ENCODE measurements around the gene CSTPP1.

CSTPP1 gene

DNA sequence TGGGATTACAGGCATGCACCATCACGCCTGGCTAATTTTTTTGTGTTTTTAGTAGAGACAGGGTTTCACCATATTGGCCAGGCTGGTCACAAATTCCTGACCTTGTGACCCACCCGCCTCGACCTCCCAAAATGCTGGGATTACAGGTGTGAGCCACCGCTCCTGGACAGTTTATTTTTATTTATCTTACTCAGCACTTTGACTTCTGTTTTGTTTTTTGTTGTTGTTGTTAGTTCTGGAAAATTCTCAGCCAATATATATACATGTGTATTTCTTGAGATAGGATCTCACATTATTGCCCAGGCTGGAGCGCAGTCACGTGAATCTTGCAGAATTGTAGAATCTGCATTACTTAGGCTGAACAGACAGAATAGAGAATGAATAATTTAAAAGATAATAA lies 107.6 kb downstream of the CSTPP1 start:
- no peak for FAIRE-seq

DNA sequence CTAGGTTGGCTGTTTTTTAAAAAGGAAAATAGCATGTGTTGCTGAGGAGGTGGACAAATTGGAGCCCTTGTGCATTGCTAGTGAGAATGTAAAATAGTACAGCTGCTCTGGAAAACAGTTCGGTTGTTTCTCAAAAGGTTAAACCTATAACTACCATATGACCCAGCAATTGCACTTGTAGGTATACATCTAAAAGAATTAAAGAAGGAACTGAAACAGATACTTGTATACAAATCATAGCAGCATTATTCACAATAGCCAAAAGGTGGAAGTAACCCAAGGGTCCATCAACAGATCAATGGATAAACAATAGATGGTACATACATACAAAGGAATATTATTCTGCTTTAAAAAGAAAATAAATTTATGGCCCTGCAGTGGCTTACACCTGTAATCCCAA lies 111.4 kb downstream of the CSTPP1 start:
- DNase-seq (ENCODE audit: insufficient read length, low spot score) (no peak), FAIRE-seq (no peak)
- no peak for TF ChIP-seq POLR2A (IDR thresholded peaks at IDR 0.05; ENCODE audit: low read depth, low read length)

More for the DNA sequence above, 107.6 kb downstream of the CSTPP1 start:
- no peak for TF ChIP-seq POLR2A (IDR thresholded peaks at IDR 0.05; ENCODE audit: low read depth, low read length)
- DNase-seq (ENCODE audit: insufficient read length, low spot score): no peak

DNA sequence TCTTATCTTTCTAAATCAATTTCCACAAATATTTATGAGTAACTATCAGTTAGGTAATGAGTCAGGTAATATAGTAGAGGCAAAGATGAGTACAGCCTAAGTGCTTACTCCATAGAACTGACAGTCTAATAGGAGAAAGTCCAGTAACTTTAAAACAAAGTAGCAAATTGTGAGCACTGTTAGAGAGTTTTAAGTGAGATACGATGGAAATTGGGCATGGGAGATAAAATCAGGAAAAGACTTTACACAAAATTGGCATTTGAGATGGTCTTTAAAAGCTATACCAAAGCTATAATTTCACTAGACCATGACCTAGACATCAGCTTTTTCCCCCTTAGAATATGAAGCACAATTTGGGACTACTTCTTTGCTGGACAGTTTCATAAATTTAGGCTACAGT lies 113.7 kb downstream of the CSTPP1 start:
- FAIRE-seq (no peak), DNase-seq (ENCODE audit: insufficient read length, low spot score) (no peak)
- TF ChIP-seq POLR2A (IDR thresholded peaks at IDR 0.05; ENCODE audit: low read depth, low read length): no peak

DNA sequence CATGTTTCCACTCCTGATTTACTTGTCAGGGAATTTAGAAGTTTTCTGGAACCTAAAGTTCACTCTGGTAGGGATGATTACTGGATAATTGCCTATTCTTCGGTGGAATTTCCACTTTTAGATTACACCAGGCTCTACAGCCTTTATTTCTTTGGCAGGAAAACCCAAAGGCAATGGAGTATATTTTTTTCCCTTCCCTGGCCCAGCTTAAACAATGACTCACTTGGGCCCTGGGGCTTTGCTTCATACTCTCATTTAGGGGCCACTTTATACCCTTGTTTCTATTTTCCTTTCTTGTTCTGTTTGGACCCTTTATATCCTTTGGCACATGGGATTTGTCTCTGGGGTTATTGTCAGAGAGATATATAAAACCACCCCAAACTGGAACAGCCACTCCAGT lies 114.7 kb downstream of the CSTPP1 start:
- no peak for FAIRE-seq
- TF ChIP-seq POLR2A (IDR thresholded peaks at IDR 0.05; ENCODE audit: low read depth, low read length): no peak
- no peak for DNase-seq (ENCODE audit: insufficient read length, low spot score)

DNA sequence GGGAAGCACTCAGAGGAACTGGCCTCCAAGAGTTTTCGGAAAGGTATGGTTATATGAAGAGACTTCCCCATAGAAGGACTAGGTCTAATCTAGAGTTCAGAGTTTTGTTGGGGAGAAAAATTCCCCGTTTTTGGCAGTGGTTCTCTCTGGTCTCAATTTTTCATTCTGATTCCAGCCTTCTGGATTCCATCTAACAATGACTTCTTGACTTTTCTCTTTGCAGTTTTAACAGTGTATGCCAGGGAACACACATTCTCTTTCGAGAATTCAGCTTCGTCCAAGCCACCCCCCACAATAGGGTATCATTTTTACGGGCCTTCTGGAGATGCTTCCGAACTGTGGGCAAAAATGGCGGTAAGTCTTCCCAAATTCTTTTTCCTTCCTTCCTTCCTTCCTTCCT lies 115.6 kb downstream of the CSTPP1 start:
- FAIRE-seq (no peak), DNase-seq (ENCODE audit: insufficient read length, low spot score) (no peak)
- no peak for TF ChIP-seq POLR2A (IDR thresholded peaks at IDR 0.05; ENCODE audit: low read depth, low read length)

DNA sequence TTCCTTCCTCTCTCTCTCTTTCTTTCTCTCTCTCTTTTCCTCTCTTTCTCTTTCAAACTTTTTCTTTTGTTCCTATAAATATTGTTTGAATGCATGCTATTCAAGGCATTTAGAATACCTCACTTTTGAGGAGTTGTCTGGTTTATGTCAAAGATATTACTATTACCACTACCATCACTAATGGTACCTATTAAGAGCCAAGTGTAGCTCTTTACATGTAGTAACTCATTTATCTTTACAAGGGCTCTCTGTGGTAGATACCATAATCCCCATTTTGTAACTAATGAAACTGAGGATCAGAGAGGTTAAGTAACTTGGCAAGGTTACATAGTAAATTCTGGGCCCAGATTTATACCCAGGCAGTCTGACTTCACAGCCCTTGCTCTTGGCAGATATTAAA lies 116.0 kb downstream of the CSTPP1 start:
- FAIRE-seq (no peak), DNase-seq (ENCODE audit: insufficient read length, low spot score) (no peak)
- no peak for TF ChIP-seq POLR2A (IDR thresholded peaks at IDR 0.05; ENCODE audit: low read depth, low read length)

DNA sequence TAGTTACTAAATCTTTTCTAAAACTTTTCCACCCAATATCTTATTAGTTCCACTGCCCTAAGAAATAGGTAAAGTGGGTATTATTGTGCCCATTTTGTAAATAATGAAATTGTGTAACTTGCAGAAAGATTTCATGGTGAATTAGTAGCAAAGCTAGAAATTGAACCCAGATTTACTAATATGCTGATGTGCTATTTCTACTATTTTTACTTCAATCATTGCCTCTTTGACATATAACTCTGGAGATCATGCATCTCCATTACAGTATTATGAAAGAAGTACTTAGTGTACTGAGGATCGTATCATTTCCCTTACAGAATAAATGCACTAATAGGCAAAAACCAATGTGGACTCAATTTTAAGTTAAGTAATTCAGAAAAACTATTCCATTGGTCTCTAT lies 119.0 kb downstream of the CSTPP1 start:
- FAIRE-seq (no peak), DNase-seq (ENCODE audit: insufficient read length, low spot score) (no peak)
- TF ChIP-seq POLR2A (IDR thresholded peaks at IDR 0.05; ENCODE audit: low read depth, low read length): no peak

DNA sequence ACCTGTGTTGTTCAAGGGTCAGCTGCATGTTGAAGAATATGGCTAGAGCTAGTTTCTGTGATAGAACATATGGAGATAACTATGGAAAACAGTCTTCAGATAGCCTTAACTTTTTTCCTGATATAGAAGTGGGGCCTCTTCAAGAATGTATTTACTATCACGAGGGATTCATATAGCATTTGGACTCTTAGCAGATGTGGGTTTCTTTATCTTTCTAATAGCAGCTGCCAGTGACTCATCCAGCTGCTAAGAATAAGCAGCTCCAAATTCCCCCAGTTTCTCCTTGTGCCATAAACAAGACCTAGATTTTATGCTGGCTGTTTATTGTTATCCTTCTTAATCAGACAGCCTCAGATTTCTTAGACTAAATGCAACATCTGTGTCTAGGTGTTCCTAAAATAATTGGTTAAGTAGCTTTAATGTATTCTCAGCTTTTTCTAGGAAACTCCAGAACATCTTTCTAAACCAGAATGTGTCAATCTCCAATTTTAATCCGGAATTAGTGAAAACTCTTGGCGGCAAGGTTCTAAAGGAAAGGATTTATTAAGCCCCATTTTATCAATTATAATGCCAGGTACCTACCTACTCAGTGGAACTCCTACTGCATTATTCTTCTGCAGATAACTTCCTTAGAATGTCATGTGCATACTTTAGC lies 119.8 kb downstream of the CSTPP1 start:
- FAIRE-seq: no peak

DNA sequence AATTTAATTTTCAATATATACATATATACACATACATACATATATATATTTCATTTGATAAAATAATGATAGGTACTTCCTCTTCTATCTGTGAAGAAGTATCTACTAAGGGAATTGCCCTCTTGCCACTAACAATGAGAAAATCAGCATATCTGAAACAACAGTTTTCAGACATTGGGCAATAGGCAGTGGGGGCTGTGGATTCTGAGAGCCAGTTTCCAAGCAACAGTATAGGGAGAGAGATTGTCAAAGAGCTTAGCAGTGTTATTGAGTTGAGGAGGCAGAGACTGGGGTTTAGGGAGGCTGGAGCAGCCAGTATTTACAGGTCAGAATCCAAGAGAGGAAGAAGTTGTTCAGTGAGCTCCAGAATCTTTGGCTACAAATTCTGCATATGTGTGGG lies 120.8 kb downstream of the CSTPP1 start:
- FAIRE-seq: no peak
- DNase-seq (ENCODE audit: insufficient read length, low spot score): no peak
- no peak for TF ChIP-seq POLR2A (IDR thresholded peaks at IDR 0.05; ENCODE audit: low read depth, low read length)

More for the DNA sequence above, 119.8 kb downstream of the CSTPP1 start:
- no peak for DNase-seq (ENCODE audit: insufficient read length, low spot score)
- no peak for TF ChIP-seq POLR2A (IDR thresholded peaks at IDR 0.05; ENCODE audit: low read depth, low read length)

DNA sequence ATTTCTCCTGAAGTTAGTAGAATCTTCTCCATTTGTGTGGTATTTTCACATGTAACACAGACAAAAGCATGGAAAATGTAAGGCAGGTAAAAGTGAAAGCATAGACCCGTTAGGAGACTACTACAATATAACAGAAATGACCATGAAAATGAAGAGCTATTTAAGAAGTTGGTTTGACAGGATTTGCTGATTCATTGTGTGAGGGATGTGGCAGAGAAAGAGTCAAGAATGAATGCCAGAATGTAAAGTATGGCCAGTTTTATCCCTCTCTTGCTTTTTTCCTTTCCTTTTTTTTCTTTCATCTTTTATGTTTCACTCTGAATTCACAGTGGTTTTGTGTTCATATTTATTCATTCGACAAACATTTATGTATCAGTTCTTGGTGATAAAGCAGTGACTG lies 124.2 kb downstream of the CSTPP1 start:
- DNase-seq (ENCODE audit: insufficient read length, low spot score) (no peak), FAIRE-seq (peak; percentile 77)
- no peak for TF ChIP-seq POLR2A (IDR thresholded peaks at IDR 0.05; ENCODE audit: low read depth, low read length)

DNA sequence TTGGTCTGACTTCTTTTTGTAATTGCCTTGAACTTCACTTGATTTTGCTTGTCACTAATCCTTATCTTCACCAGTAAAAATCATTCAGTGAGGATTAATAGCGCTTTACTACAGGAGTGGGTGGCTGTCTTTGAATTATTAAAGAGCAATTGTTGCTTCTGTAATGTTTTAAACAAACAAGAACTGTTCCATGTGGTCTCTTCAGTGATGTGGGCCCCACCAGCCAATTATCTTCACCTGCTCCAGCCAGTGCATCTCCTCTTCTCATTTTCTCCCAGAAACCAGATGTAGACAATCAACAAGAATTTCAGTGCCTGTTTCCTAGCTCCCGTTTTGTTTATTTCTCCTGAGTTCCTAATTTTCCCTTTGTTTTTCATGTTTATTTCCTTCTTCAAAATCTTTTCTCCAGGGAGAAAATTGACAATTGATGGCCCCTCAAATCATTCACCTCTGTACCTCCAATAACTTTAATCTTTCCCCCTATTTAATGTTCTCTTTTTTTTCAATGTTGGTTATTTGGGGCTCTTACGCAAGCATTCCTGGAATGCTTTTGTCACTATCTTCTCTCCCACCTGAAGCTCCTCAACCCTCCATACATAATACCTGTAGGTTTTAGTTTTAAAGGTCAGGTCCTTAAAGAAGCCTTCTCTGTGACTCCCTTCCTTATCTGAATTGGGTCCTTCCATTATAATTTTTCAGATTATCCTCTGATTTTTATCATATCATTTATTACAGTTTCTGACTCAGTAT lies 125.0 kb downstream of the CSTPP1 start:
- DNase-seq (ENCODE audit: insufficient read length, low spot score): no peak
- TF ChIP-seq POLR2A (IDR thresholded peaks at IDR 0.05; ENCODE audit: low read depth, low read length): no peak
- no peak for FAIRE-seq

DNA sequence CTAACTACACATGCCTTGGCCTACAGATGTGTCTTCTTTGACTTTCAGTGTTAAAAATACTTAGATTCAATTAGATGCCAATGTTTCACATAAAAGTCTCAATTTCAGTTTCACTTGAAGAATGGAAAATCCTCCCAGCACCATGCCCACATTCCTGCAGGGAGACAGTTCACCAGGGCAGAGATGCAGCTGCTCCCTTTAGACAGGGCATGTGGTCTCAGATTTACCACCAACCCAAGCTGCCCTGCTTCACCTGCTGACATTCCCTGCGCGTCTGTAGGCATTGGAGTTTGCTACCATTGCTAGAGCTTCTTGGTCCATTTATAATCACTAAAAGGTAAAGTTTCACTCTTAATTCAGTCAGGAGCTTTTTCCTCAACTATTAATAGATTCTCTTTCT lies 126.2 kb downstream of the CSTPP1 start:
- DNase-seq (ENCODE audit: insufficient read length, low spot score): no peak
- TF ChIP-seq POLR2A (IDR thresholded peaks at IDR 0.05; ENCODE audit: low read depth, low read length): no peak
- FAIRE-seq: no peak

DNA sequence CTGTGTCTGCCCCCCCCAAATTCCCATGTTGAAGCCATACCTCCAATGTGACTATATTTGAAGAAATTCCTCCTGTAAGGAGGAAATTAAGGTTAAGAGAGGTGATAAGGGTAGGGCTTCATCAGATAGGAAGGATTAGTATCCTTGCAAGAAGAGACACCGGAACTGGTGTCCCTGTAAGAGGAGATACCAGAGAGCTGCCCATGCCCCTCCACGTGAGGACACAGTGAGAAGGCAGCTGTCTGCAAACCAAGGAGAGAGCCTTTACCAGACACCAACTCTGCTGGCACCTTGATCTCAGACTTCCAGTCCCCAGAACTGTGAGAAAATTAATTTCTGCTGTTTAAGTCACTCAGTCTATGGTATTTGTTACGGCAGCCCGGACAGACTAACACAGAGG lies 130.8 kb downstream of the CSTPP1 start:
- DNase-seq (ENCODE audit: insufficient read length, low spot score): no peak
- TF ChIP-seq POLR2A (IDR thresholded peaks at IDR 0.05; ENCODE audit: low read depth, low read length): no peak
- no peak for FAIRE-seq

DNA sequence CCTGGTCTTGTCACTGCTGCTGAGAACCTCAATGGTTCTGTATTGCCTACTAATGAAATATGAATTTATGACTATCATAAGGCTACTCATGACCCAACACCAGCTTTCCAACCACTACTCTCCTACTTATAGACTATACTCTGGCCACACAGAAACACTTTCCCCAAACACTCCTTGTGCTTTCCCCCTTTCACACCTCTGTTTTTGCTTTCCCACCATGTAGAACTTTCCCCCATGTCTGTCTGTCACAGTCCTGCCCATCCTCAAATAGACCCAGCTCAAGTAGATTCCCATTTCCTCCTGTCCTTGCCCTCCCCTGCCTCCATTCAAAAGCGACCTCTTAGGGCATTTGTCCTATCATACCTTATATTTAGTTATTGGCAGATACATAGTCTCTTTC lies 134.2 kb downstream of the CSTPP1 start:
- DNase-seq (ENCODE audit: insufficient read length, low spot score) (no peak), FAIRE-seq (no peak)
- TF ChIP-seq POLR2A (IDR thresholded peaks at IDR 0.05; ENCODE audit: low read depth, low read length): no peak

DNA sequence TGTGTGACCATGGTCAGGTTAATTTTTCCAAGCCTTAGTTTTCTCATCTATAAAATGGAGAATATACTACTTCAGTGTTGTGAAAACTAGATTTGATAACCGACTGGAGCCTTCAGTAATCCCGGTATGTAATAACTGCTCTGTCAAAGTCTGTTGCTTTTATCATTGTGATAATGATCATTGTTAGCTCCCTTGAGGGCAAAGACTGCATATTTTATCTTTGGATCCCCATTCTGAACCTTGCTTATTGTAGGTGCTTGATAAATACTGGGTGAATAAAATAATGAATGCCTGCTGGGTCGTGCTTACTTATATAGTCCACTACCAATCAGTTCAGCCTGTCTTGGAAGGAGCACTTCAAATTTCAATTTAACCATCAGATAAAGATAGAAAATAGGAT lies 134.8 kb downstream of the CSTPP1 start:
- FAIRE-seq: no peak
- DNase-seq (ENCODE audit: insufficient read length, low spot score): no peak
- no peak for TF ChIP-seq POLR2A (IDR thresholded peaks at IDR 0.05; ENCODE audit: low read depth, low read length)
